SJSA1 (cell line): ENCODE data around the gene HAPLN2. TPM values are rescaled to one million over a fixed set of nuclear protein-coding genes. Genes with fewer than 3 reads are reported as not detected.
A peak's percentile ranks its signal among the peaks of the same experiment; 100 is the strongest.
"Not testable (repeated sequence)": the region's sequence is repeated elsewhere in the genome, so short reads cannot be mapped to it uniquely, and the experiment has no call there.

Source experiments
- DNase-seq, 2 experiments: peaks; one replicate each; pipeline ENCODE4 v3.0.0-alpha.2; 2015 to 2020; ENCODE audit warnings: low spot score in 2 of 2, low read depth in 1 of 2
- H3K27ac ChIP-seq: fragments of 250-450 bp; sonication (Bioruptor Pico); 2 replicates; pipeline ENCODE4 v1.5.1; 2020; ENCODE audit warnings: mild to moderate bottlenecking, moderate library complexity
- H3K27me3 ChIP-seq: fragments of 250-450 bp; sonication (Bioruptor Pico); replicated peaks from 2 replicates; pipeline ENCODE4 v1.5.1; 2020; ENCODE audit warnings: mild to moderate bottlenecking, moderate library complexity
- H3K36me3 ChIP-seq: fragments of 250-450 bp; sonication (Bioruptor Pico); 2 replicates; pipeline ENCODE4 v1.5.1; 2020; ENCODE audit warnings: mild to moderate bottlenecking
- H3K4me1 ChIP-seq: fragments of 250-450 bp; sonication (Bioruptor Pico); replicated peaks from 2 replicates; pipeline ENCODE4 v1.6.1; 2021; ENCODE audit warnings: mild to moderate bottlenecking
- H3K4me3 ChIP-seq: fragments of 250-450 bp; sonication (Bioruptor Pico); 2 replicates; pipeline ENCODE4 v1.5.1; 2020; ENCODE audit warnings: mild to moderate bottlenecking
- H3K9me3 ChIP-seq: fragments of 250-450 bp; sonication (Bioruptor Pico); replicated peaks from 2 replicates; pipeline ENCODE4 v1.5.1; 2020; ENCODE audit warnings: mild to moderate bottlenecking
- total RNA-seq: library from RNA; depleted of rRNA; stranded (reverse); fragments of >200 nt; shearing (Covaris generic); gene quantifications from 2 replicates; pipeline ENCODE4 v1.2.3, GENCODE V29; 2014

The HAPLN2 gene
- total RNA-seq, 1 experiment from 2014 or later: not detected

GRCh38 chr1:156619582-156619955 is 354 bp downstream of the HAPLN2 start:
- no peak overlapping the region for H3K27ac ChIP-seq
- H3K4me3 ChIP-seq: no peak overlapping the region
- peaks cover 14% of the 10 kb centered on the region for H3K4me1 ChIP-seq
- H3K9me3 ChIP-seq: no peaks in the 10 kb centered on the region
- DNase-seq: no peak
- H3K36me3 ChIP-seq: no peaks in the 10 kb centered on the region
- H3K27me3 ChIP-seq: peaks cover 64% of the 10 kb centered on the region

- Histone ChIP-seq H3K36me3 (no peaks in the 10 kb centered on the region), H3K4me3 (no peak overlapping the region), H3K27me3 (peaks cover 68% of the 10 kb centered on the region), H3K27ac (no peak overlapping the region), H3K9me3 (0 out of 2 replicates have a peak, but pooled peaks cover 4% of the 10 kb centered on the region), H3K4me1 (peaks cover 19% of the 10 kb centered on the region)
- DNase-seq: no peak
These were observed 3.5 kb downstream of the HAPLN2 start for GRCh38 chr1:156622581-156623297.

DNA sequence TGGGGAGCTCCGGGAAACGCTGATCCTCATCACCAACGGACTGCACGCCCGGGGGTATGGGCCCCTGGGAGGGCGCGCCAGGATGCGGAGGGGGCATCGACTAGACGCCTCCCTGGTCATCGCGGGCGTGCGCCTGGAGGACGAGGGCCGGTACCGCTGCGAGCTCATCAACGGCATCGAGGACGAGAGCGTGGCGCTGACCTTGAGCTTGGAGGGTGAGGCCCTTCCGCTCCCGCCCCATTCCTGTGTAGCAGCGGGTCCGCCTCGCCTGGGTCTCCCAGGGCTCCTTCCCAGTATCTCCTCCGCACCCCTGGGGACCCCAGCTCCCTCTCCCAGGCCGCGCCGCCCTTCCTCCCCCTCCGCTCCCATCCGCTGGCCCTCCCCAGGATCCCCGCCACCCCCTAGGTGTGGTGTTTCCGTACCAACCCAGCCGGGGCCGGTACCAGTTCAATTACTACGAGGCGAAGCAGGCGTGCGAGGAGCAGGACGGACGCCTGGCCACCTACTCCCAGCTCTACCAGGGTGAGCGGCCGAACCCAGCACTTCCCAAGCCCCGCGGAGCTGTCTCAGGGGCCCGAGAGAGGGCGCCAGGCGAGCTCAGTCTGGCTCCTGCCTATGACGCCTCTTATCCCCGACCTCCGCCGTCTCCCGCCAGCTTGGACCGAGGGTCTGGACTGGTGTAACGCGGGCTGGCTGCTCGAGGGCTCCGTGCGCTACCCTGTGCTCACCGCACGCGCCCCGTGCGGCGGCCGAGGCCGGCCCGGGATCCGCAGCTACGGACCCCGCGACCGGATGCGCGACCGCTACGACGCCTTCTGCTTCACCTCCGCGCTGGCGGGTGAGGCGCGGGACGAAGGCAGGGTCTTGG is 5.0 kb downstream of the HAPLN2 start:
- peaks cover 70% of the 10 kb centered on the region for H3K27me3 ChIP-seq
- DNase-seq: peak; percentile 37 to 70
- H3K9me3 ChIP-seq: 0 out of 2 replicates have a peak, but pooled peaks cover 4% of the 10 kb centered on the region
- no peaks in the 10 kb centered on the region for H3K36me3 ChIP-seq
- H3K4me1 ChIP-seq: peaks cover 19% of the 10 kb centered on the region
- H3K27ac ChIP-seq: no peak overlapping the region
- H3K4me3 ChIP-seq: no peak overlapping the region

GRCh38 chr1:156624814-156625435 is 5.7 kb downstream of the HAPLN2 start:
- H3K27ac ChIP-seq: no peak overlapping the region
- H3K36me3 ChIP-seq: no peaks in the 10 kb centered on the region
- no peak overlapping the region for H3K4me3 ChIP-seq
- H3K27me3 ChIP-seq: peaks cover 68% of the 10 kb centered on the region
- no peak for DNase-seq
- H3K4me1 ChIP-seq: peaks cover 19% of the 10 kb centered on the region
- 0 out of 2 replicates have a peak, but pooled peaks cover 4% of the 10 kb centered on the region for H3K9me3 ChIP-seq

DNA sequence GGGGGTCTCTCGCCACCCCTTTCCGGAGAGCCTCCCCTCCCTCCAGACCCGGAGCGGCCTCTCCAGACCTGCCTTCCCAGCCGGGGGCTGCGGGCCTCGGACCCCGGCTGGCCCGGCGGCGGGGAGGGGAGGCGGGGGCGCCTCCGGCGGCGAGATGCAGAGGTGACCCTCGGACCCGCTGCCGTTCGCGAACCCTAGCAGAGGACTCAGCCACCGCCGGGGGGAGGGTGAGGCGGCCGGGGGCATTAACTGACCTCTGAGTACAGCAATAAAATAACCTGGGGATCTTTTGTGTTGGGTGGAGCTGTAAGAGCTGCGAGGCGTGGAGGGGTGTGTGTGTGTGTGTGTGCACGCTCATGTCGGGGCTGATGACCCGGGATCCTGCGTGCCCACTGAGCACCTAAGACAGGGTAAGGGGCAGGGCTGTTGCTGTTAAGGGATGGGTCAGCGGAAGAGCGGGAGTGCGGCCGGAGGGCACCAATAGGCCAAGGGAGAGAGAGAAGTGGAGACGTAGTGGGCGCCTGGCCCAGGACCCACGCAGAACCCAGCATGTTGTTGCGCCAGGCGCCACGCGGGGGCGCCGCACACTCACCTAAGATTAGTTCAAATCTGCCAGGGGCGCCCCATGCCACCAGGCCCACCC is 6.3 kb downstream of the HAPLN2 start:
- Histone ChIP-seq H3K36me3 (no peaks in the 10 kb centered on the region), H3K4me1 (peaks cover 19% of the 10 kb centered on the region), H3K4me3 (no peak overlapping the region), H3K9me3 (0 out of 2 replicates have a peak, but pooled peaks cover 4% of the 10 kb centered on the region), H3K27me3 (peaks cover 68% of the 10 kb centered on the region), H3K27ac (no peak overlapping the region)
- DNase-seq: peak in 1 of 2 experiments; percentile 45

- Histone ChIP-seq H3K4me1 (peaks cover 19% of the 10 kb centered on the region), H3K27ac (no peak overlapping the region), H3K36me3 (no peaks in the 10 kb centered on the region), H3K27me3 (peaks cover 69% of the 10 kb centered on the region), H3K9me3 (0 out of 2 replicates have a peak, but pooled peaks cover 4% of the 10 kb centered on the region), H3K4me3 (no peak overlapping the region)
- DNase-seq: no peak
These were observed 6.8 kb downstream of the HAPLN2 start for GRCh38 chr1:156626079-156626438.

- peaks cover 73% of the 10 kb centered on the region for H3K27me3 ChIP-seq
- peaks cover 19% of the 10 kb centered on the region for H3K4me1 ChIP-seq
- no peak overlapping the region for H3K4me3 ChIP-seq
- peak in 1 of 2 experiments; percentile 37 for DNase-seq
- no peaks in the 10 kb centered on the region for H3K36me3 ChIP-seq
- no peak overlapping the region for H3K27ac ChIP-seq
- 0 out of 2 replicates have a peak, but pooled peaks cover 4% of the 10 kb centered on the region for H3K9me3 ChIP-seq
These were observed 8.2 kb downstream of the HAPLN2 start for GRCh38 chr1:156627313-156627880.

- peaks cover 62% of the 10 kb centered on the region for H3K27me3 ChIP-seq
- 0 out of 2 replicates have a peak, but pooled peaks cover 3% of the 10 kb centered on the region for H3K9me3 ChIP-seq
- DNase-seq: no peak
- peaks cover 8% of the 10 kb centered on the region for H3K4me1 ChIP-seq
- H3K36me3 ChIP-seq: no peaks in the 10 kb centered on the region
- no peak overlapping the region for H3K27ac ChIP-seq
- no peak overlapping the region for H3K4me3 ChIP-seq
These were observed 10.7 kb downstream of the HAPLN2 start for GRCh38 chr1:156629823-156630449.

GRCh38 chr1:156631152-156631551 is 11.9 kb downstream of the HAPLN2 start:
- H3K4me1 ChIP-seq: not testable (repeated sequence)

DNA sequence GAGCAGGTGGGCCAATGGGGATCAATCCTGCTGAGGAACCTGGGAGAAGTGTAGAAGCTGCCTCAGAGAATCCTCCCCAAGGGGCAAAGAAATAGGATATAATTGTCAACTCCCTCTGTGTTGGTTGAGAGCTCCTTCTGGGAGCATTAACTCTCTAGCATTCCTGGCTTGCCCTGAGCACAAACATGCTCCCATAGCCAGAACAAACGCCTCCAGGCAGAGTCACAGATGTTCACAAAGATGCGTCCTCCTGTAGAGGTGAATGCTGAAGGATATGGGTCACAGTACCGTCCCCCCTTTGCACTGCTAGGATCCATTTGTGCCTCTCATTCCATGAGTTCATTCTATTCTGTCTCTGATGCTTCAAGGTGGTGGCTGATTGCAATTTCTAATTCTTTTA is 13.1 kb downstream of the HAPLN2 start:
- Histone ChIP-seq H3K9me3 (no peaks in the 10 kb centered on the region), H3K4me1 (no peaks in the 10 kb centered on the region), H3K27me3 (peaks cover 51% of the 10 kb centered on the region), H3K36me3 (no peaks in the 10 kb centered on the region), H3K27ac (no peak overlapping the region), H3K4me3 (no peak overlapping the region)
- no peak for DNase-seq

More at GRCh38 chr1:156631152-156631551, 11.9 kb downstream of the HAPLN2 start:
- H3K27me3 ChIP-seq: peaks cover 50% of the 10 kb centered on the region
- H3K9me3 ChIP-seq, H3K27ac ChIP-seq, DNase-seq, H3K4me3 ChIP-seq, H3K36me3 ChIP-seq: not testable (repeated sequence)

GRCh38 chr1:156638189-156638985 is 19.2 kb downstream of the HAPLN2 start:
- no peak overlapping the region for H3K27ac ChIP-seq
- H3K9me3 ChIP-seq: no peaks in the 10 kb centered on the region
- DNase-seq: no peak
- no peaks in the 10 kb centered on the region for H3K36me3 ChIP-seq
- no peaks in the 10 kb centered on the region; the same call in 1 of the 2 replicates for H3K4me1 ChIP-seq
- H3K4me3 ChIP-seq: no peak overlapping the region
- peaks cover 63% of the 10 kb centered on the region for H3K27me3 ChIP-seq

DNA sequence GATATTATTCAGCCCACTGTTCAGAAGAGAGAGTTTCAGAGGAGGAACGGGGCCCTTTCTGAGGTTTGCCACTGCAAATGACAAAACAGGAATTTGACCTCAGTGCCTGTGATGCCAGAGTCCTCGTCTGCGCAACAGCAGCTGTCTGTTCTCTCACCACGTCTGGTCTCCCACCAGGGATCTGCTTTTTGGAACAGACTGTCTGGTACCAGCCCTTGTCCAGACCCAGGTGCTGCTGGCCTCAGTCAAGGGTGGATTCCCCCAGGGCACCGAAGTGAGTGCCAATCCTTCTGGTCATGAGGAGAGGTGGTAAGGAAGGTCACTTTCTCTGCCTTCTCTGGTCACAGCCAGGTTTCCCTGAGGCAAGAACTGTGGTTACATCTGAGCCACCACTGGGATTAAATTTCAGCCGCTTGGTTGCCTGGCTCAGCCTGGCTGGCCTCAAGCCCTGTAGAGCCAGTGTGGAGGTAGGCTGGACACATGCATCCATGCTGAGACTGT is 20.4 kb downstream of the HAPLN2 start:
- Histone ChIP-seq H3K27ac (no peak overlapping the region), H3K36me3 (no peaks in the 10 kb centered on the region), H3K27me3 (peaks cover 63% of the 10 kb centered on the region), H3K9me3 (no peaks in the 10 kb centered on the region), H3K4me3 (no peak overlapping the region), H3K4me1 (no peaks in the 10 kb centered on the region; the same call in 1 of the 2 replicates)
- DNase-seq: no peak
